NCI-H2227 (cell line): Measurements from ENCODE around the gene R3HDM1.
A peak's percentile ranks its signal among the peaks of the same experiment; 100 is the strongest.
"Not testable (repeated sequence)": the region's sequence is repeated elsewhere in the genome, so short reads cannot be mapped to it uniquely, and the experiment has no call there.

ENCODE experiments used
- DNase-seq: peaks from one replicate; lab custom pipeline; 2025; ENCODE audit not compliant: unreplicated experiment; lab: John Stamatoyannopoulos, UW

R3HDM1 gene

GRCh38 chr2:135531231-135532197, at the start of gene R3HDM1:
R3HDM1 (plus strand) TSS chr2:135531484; CDS start chr2:135604846, 73,362 bp downstream.
- peak; percentile 100 for DNase-seq

- no peak for DNase-seq
These were observed 45.8 kb upstream of the R3HDM1 start for GRCh38 chr2:135485441-135485840.

- DNase-seq = no peak
These were observed 40.9 kb upstream of the R3HDM1 start for GRCh38 chr2:135490376-135490775.

- no peak for DNase-seq
These were observed 36.8 kb upstream of the R3HDM1 start for GRCh38 chr2:135494503-135494902.

- no peak for DNase-seq
These were observed 36.4 kb upstream of the R3HDM1 start for GRCh38 chr2:135494917-135495316.

GRCh38 chr2:135498588-135498987, 32.7 kb upstream of the R3HDM1 start:
- DNase-seq = not testable (repeated sequence)

- no peak for DNase-seq
These were observed 26.5 kb upstream of the R3HDM1 start for GRCh38 chr2:135504811-135505210.

GRCh38 chr2:135510577-135510976, 20.7 kb upstream of the R3HDM1 start:
- DNase-seq = no peak

- DNase-seq = no peak
These were observed 19.2 kb upstream of the R3HDM1 start for GRCh38 chr2:135512099-135512498.

GRCh38 chr2:135525786-135526185, 5.5 kb upstream of the R3HDM1 start:
- DNase-seq = no peak

- DNase-seq = no peak
These were observed 3.3 kb upstream of the R3HDM1 start for GRCh38 chr2:135528006-135528405.

GRCh38 chr2:135530313-135531230, 712 bp upstream of the R3HDM1 start, which contains the start of gene ZRANB3:
ZRANB3 (minus strand) TSS chr2:135531218.
- DNase-seq = peak; percentile 99

- no peak for DNase-seq
These were observed 1.3 kb downstream of the R3HDM1 start for GRCh38 chr2:135532581-135532980.

GRCh38 chr2:135533545-135533944, 2.3 kb downstream of the R3HDM1 start:
- DNase-seq = not testable (repeated sequence)

GRCh38 chr2:135546436-135546835, 15.2 kb downstream of the R3HDM1 start:
- no peak for DNase-seq

- DNase-seq = no peak
These were observed 16.0 kb downstream of the R3HDM1 start for GRCh38 chr2:135547311-135547710.

- DNase-seq = no peak
These were observed 20.1 kb downstream of the R3HDM1 start for GRCh38 chr2:135551356-135551755.

- DNase-seq = no peak
These were observed 21.6 kb downstream of the R3HDM1 start for GRCh38 chr2:135552887-135553286.

- DNase-seq = no peak
These were observed 24.0 kb downstream of the R3HDM1 start for GRCh38 chr2:135555311-135555710.

GRCh38 chr2:135557530-135557929, 26.2 kb downstream of the R3HDM1 start:
- no peak for DNase-seq

- no peak for DNase-seq
These were observed 30.6 kb downstream of the R3HDM1 start for GRCh38 chr2:135561925-135562324.
